ENCODE data around the gene TTLL12. TPM values are rescaled to one million over a fixed set of nuclear protein-coding genes. Genes with fewer than 3 reads are reported as not detected.
A peak's percentile ranks its signal among the peaks of the same experiment; 100 is the strongest.
"Not testable (repeated sequence)": the region's sequence is repeated elsewhere in the genome, so short reads cannot be mapped to it uniquely, and the experiment has no call there.

Gene TTLL12
- total RNA-seq, 1 experiment from 2014 or later: 61.0 TPM

GRCh38 chr22:43151251-43152002 is 35.5 kb downstream of the TTLL12 start, which contains the start of gene TSPO:
Gene TSPO, plus strand, starts transcription at chr22:43151559. Its CDS starts 7,680 bp downstream, at chr22:43159239.
- BruUV-seq (replicated peaks): TSS peak; percentile 47
- peak within 1 kb of the TSS; percentile 1 for H3K27ac Mint-ChIP-seq (ENCODE audit: low read depth, unreplicated experiment)
- H3K36me3 Mint-ChIP-seq (ENCODE audit: insufficient read depth, unreplicated experiment): peaks cover 30% of the 10 kb centered on the region
- H3K9me3 Mint-ChIP-seq (ENCODE audit: unreplicated experiment): no peaks in the 10 kb centered on the region
- ChIA-PET CTCF (interaction anchor here (0.8 to 1.6 kb wide), 2 partner anchors 10 to 23 kb away, joined by 3 read pairs; no protein-coding TSS in a partner anchor), POLR2A (interaction anchor here (0.6 to 3.0 kb wide), 7 partner anchors 8 to 424 kb away, joined by 3 to 23 read pairs (median 5); partner anchors contain the start of gene TTLL12)
- no peak for TF ChIP-seq CTCF (IDR thresholded peaks at IDR 0.05; ENCODE audit: unreplicated experiment)
- intact Hi-C loops (cut with micrococcal nuclease): loop anchor here (5.0 kb wide), 1 partner anchor 39 kb away; the partner anchor contains the start of gene BIK
- peak; percentile 40 for DNase-seq (ENCODE audit: unreplicated experiment)
- H3K4me3 Mint-ChIP-seq (ENCODE audit: unreplicated experiment): peak within 1 kb of the TSS; percentile 74
- H3K27me3 Mint-ChIP-seq (ENCODE audit: insufficient read depth, unreplicated experiment): no peaks in the 10 kb centered on the region
- peaks cover 10% of the 10 kb centered on the region for H3K4me1 Mint-ChIP-seq (ENCODE audit: insufficient read depth, unreplicated experiment)

- H3K4me1 Mint-ChIP-seq (ENCODE audit: insufficient read depth, unreplicated experiment): peaks cover 10% of the 10 kb centered on the region
These were observed 36.2 kb downstream of the TTLL12 start for GRCh38 chr22:43150731-43151206.

GRCh38 chr22:43148581-43148980 is 38.4 kb downstream of the TTLL12 start:
- no peak for TF ChIP-seq CTCF (IDR thresholded peaks at IDR 0.05; ENCODE audit: unreplicated experiment)
- no TSS peak for BruUV-seq (replicated peaks)
- no peak overlapping the region for H3K4me3 Mint-ChIP-seq (ENCODE audit: unreplicated experiment)
- H3K9me3 Mint-ChIP-seq (ENCODE audit: unreplicated experiment): no peaks in the 10 kb centered on the region
- H3K27ac Mint-ChIP-seq (ENCODE audit: low read depth, unreplicated experiment): no peak overlapping the region
- H3K36me3 Mint-ChIP-seq (ENCODE audit: insufficient read depth, unreplicated experiment): peaks cover 14% of the 10 kb centered on the region
- peaks cover 10% of the 10 kb centered on the region for H3K4me1 Mint-ChIP-seq (ENCODE audit: insufficient read depth, unreplicated experiment)
- no peaks in the 10 kb centered on the region for H3K27me3 Mint-ChIP-seq (ENCODE audit: insufficient read depth, unreplicated experiment)
- POLR2A ChIA-PET: no interaction called here
- intact Hi-C loops (cut with micrococcal nuclease): no loop called here
- DNase-seq (ENCODE audit: unreplicated experiment): no peak
- CTCF ChIA-PET: interaction anchor here (0.5 to 0.6 kb wide), 2 partner anchors 194 to 392 kb away, joined by 3 to 4 read pairs; no protein-coding TSS in a partner anchor

More at GRCh38 chr22:43150731-43151206, 36.2 kb downstream of the TTLL12 start:
- BruUV-seq (replicated peaks): no TSS peak
- ChIA-PET POLR2A (interaction anchor here (0.6 to 3.0 kb wide), 6 partner anchors 8 to 424 kb away, joined by 3 to 23 read pairs (median 3); partner anchors contain the start of gene TTLL12), CTCF (interaction anchor here (0.8 kb wide), 1 partner anchor 22 kb away, joined by 3 read pairs; no protein-coding TSS in a partner anchor)
- H3K27me3 Mint-ChIP-seq (ENCODE audit: insufficient read depth, unreplicated experiment): no peaks in the 10 kb centered on the region
- no peak for TF ChIP-seq CTCF (IDR thresholded peaks at IDR 0.05; ENCODE audit: unreplicated experiment)
- peak overlapping the region; percentile 74 for H3K4me3 Mint-ChIP-seq (ENCODE audit: unreplicated experiment)
- H3K9me3 Mint-ChIP-seq (ENCODE audit: unreplicated experiment): no peaks in the 10 kb centered on the region
- no peak overlapping the region for H3K27ac Mint-ChIP-seq (ENCODE audit: low read depth, unreplicated experiment)
- peaks cover 23% of the 10 kb centered on the region for H3K36me3 Mint-ChIP-seq (ENCODE audit: insufficient read depth, unreplicated experiment)
- intact Hi-C loops (cut with micrococcal nuclease): loop anchor here (5.0 kb wide), 1 partner anchor 38 kb away; the partner anchor contains the start of gene BIK
- no peak for DNase-seq (ENCODE audit: unreplicated experiment)

GRCh38 chr22:43147821-43148220 is 39.1 kb downstream of the TTLL12 start:
- H3K4me1 Mint-ChIP-seq (ENCODE audit: insufficient read depth, unreplicated experiment): peaks cover 6% of the 10 kb centered on the region
- ChIA-PET POLR2A (no interaction called here), CTCF (interaction anchor here (0.5 to 0.7 kb wide), 2 partner anchors 57 to 599 kb away, joined by 3 read pairs; no protein-coding TSS in a partner anchor)
- H3K27me3 Mint-ChIP-seq (ENCODE audit: insufficient read depth, unreplicated experiment): no peaks in the 10 kb centered on the region
- H3K36me3 Mint-ChIP-seq (ENCODE audit: insufficient read depth, unreplicated experiment): peaks cover 18% of the 10 kb centered on the region
- TF ChIP-seq CTCF (IDR thresholded peaks at IDR 0.05; ENCODE audit: unreplicated experiment): no peak
- no peak overlapping the region for H3K27ac Mint-ChIP-seq (ENCODE audit: low read depth, unreplicated experiment)
- no TSS peak for BruUV-seq (replicated peaks)
- H3K4me3 Mint-ChIP-seq (ENCODE audit: unreplicated experiment): no peak overlapping the region
- no peak for DNase-seq (ENCODE audit: unreplicated experiment)
- H3K9me3 Mint-ChIP-seq (ENCODE audit: unreplicated experiment): no peaks in the 10 kb centered on the region
- intact Hi-C loops (cut with micrococcal nuclease): no loop called here

GRCh38 chr22:43146332-43146731 is 40.6 kb downstream of the TTLL12 start:
- CTCF ChIA-PET: interaction anchor here (0.6 kb wide), 1 partner anchor 37 kb away, joined by 3 read pairs; no protein-coding TSS in a partner anchor
- intact Hi-C loops (cut with micrococcal nuclease); H3K4me1 Mint-ChIP-seq (ENCODE audit: insufficient read depth, unreplicated experiment); H3K27ac Mint-ChIP-seq (ENCODE audit: low read depth, unreplicated experiment); H3K9me3 Mint-ChIP-seq (ENCODE audit: unreplicated experiment); DNase-seq (ENCODE audit: unreplicated experiment); H3K27me3 Mint-ChIP-seq (ENCODE audit: insufficient read depth, unreplicated experiment); H3K4me3 Mint-ChIP-seq (ENCODE audit: unreplicated experiment); BruUV-seq (replicated peaks): not testable (repeated sequence)
- H3K36me3 Mint-ChIP-seq (ENCODE audit: insufficient read depth, unreplicated experiment): peaks cover 20% of the 10 kb centered on the region
- POLR2A ChIA-PET: interaction anchor here (1.6 kb wide), 1 partner anchor 41 kb away, joined by 4 read pairs; no protein-coding TSS in a partner anchor

GRCh38 chr22:43145371-43145770 is 41.6 kb downstream of the TTLL12 start:
- H3K4me1 Mint-ChIP-seq (ENCODE audit: insufficient read depth, unreplicated experiment); H3K27ac Mint-ChIP-seq (ENCODE audit: low read depth, unreplicated experiment); H3K9me3 Mint-ChIP-seq (ENCODE audit: unreplicated experiment); CTCF ChIA-PET; DNase-seq (ENCODE audit: unreplicated experiment); intact Hi-C loops (cut with micrococcal nuclease); H3K4me3 Mint-ChIP-seq (ENCODE audit: unreplicated experiment); BruUV-seq (replicated peaks); H3K27me3 Mint-ChIP-seq (ENCODE audit: insufficient read depth, unreplicated experiment): not testable (repeated sequence)
- POLR2A ChIA-PET: interaction anchor here (1.1 to 1.6 kb wide), 2 partner anchors 16 to 42 kb away, joined by 3 to 4 read pairs; no protein-coding TSS in a partner anchor
- H3K36me3 Mint-ChIP-seq (ENCODE audit: insufficient read depth, unreplicated experiment): peaks cover 16% of the 10 kb centered on the region
